Measurements from ENCODE around the gene CDH15.
"Not testable (repeated sequence)": the region's sequence is repeated elsewhere in the genome, so short reads cannot be mapped to it uniquely, and the experiment has no call there.

The CDH15 gene

GRCh38 chr16:89188471-89189357 lies 17.2 kb downstream of the CDH15 start:
- not testable (repeated sequence) for DNase-seq

GRCh38 chr16:89189358-89190025 lies 17.9 kb downstream of the CDH15 start:
- DNase-seq: no peak

- no peak for DNase-seq
Observed at GRCh38 chr16:89190150-89190958, 18.8 kb downstream of the CDH15 start.

- DNase-seq: no peak
Observed at GRCh38 chr16:89191033-89191900, 19.7 kb downstream of the CDH15 start.

GRCh38 chr16:89191901-89192185 lies 20.3 kb downstream of the CDH15 start:
- no peak for DNase-seq

- DNase-seq: peak; percentile 18
Observed at GRCh38 chr16:89192186-89192955, 20.8 kb downstream of the CDH15 start.

GRCh38 chr16:89192956-89193575 lies 21.5 kb downstream of the CDH15 start:
- DNase-seq: no peak

- no peak for DNase-seq
Observed at GRCh38 chr16:89193576-89194293, 22.2 kb downstream of the CDH15 start.

- no peak for DNase-seq
Observed at GRCh38 chr16:89194340-89195311, 23.1 kb downstream of the CDH15 start.

- no peak for DNase-seq
Observed at GRCh38 chr16:89195521-89196171, 24.1 kb downstream of the CDH15 start.

- no peak for DNase-seq
Observed at GRCh38 chr16:89197033-89197632, 25.6 kb downstream of the CDH15 start.

- no peak for DNase-seq
Observed at GRCh38 chr16:89197633-89198416, 26.3 kb downstream of the CDH15 start.

GRCh38 chr16:89198417-89199240 lies 27.1 kb downstream of the CDH15 start:
- DNase-seq: no peak

- DNase-seq: no peak
Observed at GRCh38 chr16:89199241-89200123, 27.9 kb downstream of the CDH15 start.

GRCh38 chr16:89200124-89200849 lies 28.7 kb downstream of the CDH15 start, which contains the start of gene SLC22A31:
Gene SLC22A31 (minus strand): TSS chr16:89200537. CDS start chr16:89200501, 36 bp downstream.
- no peak for DNase-seq

Measured in NCI-H1092 treated with DMSO at 0.1 percent for 48 hours (cell line).